GM12892 (cell line): Measurements from ENCODE around the gene PRPF4.

ENCODE experiments used
- POLR2A ChIP-seq: IDR thresholded peaks from 2 replicates; pipeline ENCODE4 v1.6.1; 2011; ENCODE audit warnings: low read depth, low read length, control low read depth
- POLR2AphosphoS5 ChIP-seq: IDR thresholded peaks from 2 replicates; pipeline ENCODE4 v1.6.1; 2011; ENCODE audit warnings: low read depth, low read length, control low read depth
- TAF1 ChIP-seq: IDR thresholded peaks from 2 replicates; pipeline ENCODE4 v1.6.1; 2011; ENCODE audit warnings: low read depth, mild to moderate bottlenecking, control low read depth, low read length, borderline replicate concordance

DNA sequence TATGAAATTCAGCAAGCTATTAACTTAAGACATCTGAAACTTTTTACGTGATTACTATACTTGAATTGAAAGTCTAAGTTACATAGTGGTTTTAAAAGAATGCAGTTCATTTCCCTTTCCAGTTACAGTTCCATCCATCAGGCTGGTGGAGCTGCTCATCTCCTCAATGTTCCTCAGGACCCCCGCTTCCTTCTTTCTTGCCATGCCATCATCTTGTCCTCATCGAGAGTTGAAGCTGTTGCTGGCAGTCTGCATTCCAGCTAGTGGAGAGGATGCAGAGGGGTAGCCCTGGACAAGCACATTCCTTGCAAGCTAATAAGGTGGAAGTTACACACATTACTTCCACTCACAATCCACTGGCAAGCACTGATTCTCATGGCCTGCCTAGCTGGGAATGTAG is 36.5 kb downstream of the PRPF4 start:
- no peak for TF ChIP-seq POLR2A
- TF ChIP-seq POLR2AphosphoS5, result no peak
- TF ChIP-seq TAF1, result no peak
